GM10248 (cell line): ENCODE data around the gene TICAM2.

Experiments
- CTCF ChIA-PET: fragments of 300-600 bp; sonication (Branson Sonifier 250); formaldehyde crosslinking; extraction: SDS; loops from one replicate; lab custom pipeline; 2021; ENCODE audit warnings: antibody characterized with exemption; lab: Yijun Ruan, JAX
- POLR2A ChIA-PET: fragments of 350-650 bp; sonication (Branson Sonifier 250); formaldehyde crosslinking; extraction: SDS; loops from one replicate; lab custom pipeline; 2020; ENCODE audit warnings: antibody characterized with exemption; lab: Yijun Ruan, JAX
- DNase-seq: peaks from one replicate; pipeline ENCODE4 v3.0.0; 2012; ENCODE audit errors: extremely low spot score
- TF ChIP-seq, protein P1 (sequence below): IDR thresholded peaks from 2 replicates; pipeline ENCODE4 v1.5.1; 2012; ENCODE audit warnings: mild to moderate bottlenecking, low read depth; ENCODE audit errors: extremely low read depth, missing control alignments, control extremely low read depth

The TICAM2 gene

DNA sequence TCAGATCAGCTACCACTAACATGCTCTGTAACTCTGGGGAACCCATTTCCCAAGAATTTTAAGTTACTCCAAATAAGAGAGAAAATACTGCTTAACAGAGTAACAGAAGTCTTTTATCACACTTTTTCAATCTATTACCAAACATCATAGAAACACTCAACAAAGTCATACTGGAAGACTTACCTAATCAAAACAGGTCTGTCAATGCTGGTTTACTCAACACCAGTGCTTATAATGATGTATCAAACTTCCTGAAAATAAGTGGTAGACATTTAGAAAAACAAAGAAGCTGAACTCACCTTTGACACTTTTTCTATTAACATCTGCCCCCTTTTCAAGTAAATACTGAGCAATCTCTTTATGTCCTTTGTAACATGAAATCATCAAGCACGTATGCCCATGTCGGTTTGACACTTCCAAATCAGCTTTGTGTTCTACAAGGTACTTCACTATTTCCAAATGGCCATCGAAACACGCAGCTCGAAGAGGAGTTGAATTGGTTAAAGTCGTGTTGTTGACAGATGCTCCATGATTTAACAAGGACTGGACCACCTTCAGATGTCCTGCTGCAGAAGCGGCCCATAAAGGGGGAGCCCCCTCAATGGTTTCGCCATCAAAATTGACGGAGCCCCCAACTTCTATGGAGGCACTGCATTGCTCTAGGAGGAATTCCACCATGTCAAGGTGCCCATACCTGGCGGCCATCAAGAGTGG is 59.5 kb downstream of the TICAM2 start:
- no peak for DNase-seq
- ChIA-PET POLR2A (interaction anchor here (0.6 to 2.1 kb wide), 4 partner anchors 8 to 61 kb away, joined by 3 to 8 read pairs (median 4); no protein-coding TSS in a partner anchor), CTCF (interaction anchor here (0.7 to 7.8 kb wide), 11 partner anchors 9 to 234 kb away, joined by 3 to 62 read pairs (median 4); no protein-coding TSS in a partner anchor)
- TF ChIP-seq, protein P1, sequence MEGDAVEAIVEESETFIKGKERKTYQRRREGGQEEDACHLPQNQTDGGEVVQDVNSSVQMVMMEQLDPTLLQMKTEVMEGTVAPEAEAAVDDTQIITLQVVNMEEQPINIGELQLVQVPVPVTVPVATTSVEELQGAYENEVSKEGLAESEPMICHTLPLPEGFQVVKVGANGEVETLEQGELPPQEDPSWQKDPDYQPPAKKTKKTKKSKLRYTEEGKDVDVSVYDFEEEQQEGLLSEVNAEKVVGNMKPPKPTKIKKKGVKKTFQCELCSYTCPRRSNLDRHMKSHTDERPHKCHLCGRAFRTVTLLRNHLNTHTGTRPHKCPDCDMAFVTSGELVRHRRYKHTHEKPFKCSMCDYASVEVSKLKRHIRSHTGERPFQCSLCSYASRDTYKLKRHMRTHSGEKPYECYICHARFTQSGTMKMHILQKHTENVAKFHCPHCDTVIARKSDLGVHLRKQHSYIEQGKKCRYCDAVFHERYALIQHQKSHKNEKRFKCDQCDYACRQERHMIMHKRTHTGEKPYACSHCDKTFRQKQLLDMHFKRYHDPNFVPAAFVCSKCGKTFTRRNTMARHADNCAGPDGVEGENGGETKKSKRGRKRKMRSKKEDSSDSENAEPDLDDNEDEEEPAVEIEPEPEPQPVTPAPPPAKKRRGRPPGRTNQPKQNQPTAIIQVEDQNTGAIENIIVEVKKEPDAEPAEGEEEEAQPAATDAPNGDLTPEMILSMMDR, result no peak

DNA sequence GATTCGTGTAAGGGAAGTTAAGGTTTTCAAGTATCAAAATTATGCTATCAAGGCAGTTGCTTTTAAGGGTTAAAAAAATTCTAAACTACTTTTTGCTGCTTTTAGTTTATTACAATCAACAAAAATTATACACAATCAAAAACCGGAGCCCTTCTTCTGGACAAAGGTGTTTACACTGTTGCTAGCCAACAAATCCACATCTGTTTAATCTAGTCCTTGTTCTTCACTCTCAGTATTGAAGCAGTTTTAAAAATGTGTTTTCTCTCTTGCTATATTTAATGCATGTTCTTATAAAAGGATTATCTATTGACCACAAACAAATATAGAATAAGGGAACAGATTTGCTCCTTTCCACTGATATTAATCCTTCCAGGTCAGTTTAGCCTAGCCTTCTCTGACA is 60.2 kb downstream of the TICAM2 start:
- TF ChIP-seq, protein P1, result no peak
- POLR2A ChIA-PET, result interaction anchor here (0.6 kb wide), 1 partner anchor 33 kb away, joined by 3 read pairs; no protein-coding TSS in a partner anchor
- no peak for DNase-seq
- CTCF ChIA-PET, result interaction anchor here (1.0 to 7.8 kb wide), 9 partner anchors 8 to 233 kb away, joined by 3 to 62 read pairs (median 4); no protein-coding TSS in a partner anchor

DNA sequence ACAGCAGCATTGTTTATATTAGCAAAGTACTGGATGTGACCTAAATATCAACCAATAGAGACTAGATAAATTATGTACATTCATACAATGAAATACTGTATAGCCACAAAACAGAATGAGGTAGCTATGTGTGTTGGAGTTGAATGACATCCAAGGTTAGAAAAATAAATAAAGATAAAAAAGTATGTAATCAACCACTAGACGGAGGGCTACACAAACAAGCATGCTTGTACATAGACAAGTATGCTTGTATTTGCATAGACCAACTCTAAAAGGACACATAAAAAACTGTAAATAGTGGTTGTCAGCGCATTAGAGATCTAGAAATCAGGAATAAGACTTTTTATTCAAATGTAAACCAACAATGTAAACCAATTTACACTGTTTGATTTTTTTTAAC is 60.7 kb downstream of the TICAM2 start:
- no peak for DNase-seq
- ChIA-PET CTCF (interaction anchor here (1.3 to 7.8 kb wide), 4 partner anchors 16 to 32 kb away, joined by 3 to 62 read pairs (median 4); no protein-coding TSS in a partner anchor), POLR2A (interaction anchor here (1.0 kb wide), 1 partner anchor 83 kb away, joined by 3 read pairs; no protein-coding TSS in a partner anchor)
- TF ChIP-seq, protein P1, result no peak

DNA sequence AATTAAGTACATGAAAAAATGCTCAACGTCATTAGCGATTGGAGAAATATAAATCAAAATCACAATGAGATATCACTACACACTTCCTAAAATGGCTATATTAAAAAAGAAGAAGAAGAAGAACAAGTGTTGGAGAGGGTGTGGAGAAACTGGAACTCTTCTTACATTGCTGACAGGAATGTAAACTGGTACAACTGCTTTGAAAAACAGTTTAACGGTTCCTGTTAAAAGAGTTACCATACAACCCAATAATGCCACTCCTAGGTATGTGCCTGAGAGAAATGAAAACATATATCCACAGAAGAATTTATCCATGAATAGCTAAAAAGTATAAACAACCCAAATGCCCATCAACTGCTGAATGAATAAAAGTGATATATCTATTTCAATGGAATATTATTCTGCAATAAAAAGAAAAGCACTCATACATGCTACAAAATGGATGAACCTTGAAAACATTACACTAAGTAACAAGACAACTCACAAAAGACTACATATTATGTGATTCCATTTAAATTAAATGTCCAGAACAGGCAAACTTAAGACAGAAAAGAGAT is 66.7 kb downstream of the TICAM2 start:
- POLR2A ChIA-PET, result no interaction called here
- DNase-seq, result no peak
- CTCF ChIA-PET, result interaction anchor here (1.2 to 1.8 kb wide), 2 partner anchors 9 to 41 kb away, joined by 3 to 5 read pairs; no protein-coding TSS in a partner anchor
- TF ChIP-seq, protein P1, result no peak

DNA sequence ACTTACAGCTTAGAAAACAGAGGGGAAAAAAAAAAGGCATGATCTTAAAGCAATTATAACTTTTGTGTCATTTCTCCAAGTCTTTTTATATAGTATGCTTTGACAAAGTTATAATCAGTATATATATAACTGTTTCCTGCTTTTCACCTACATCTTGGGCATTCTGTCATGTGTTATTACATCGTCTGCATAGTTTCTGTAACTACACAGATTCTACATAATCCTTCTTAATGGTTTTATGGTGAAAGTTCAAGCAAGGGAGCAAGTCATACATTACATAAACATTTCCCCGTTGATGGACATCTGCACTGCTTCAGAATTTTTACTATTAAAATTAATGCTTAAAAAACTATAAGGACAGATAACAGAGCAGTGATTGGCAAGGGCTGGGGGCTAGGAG is 69.8 kb downstream of the TICAM2 start:
- CTCF ChIA-PET, result no interaction called here
- TF ChIP-seq, protein P1, result no peak
- POLR2A ChIA-PET, result interaction anchor here (1.0 kb wide), 1 partner anchor 42 kb away, joined by 3 read pairs; no protein-coding TSS in a partner anchor

DNA sequence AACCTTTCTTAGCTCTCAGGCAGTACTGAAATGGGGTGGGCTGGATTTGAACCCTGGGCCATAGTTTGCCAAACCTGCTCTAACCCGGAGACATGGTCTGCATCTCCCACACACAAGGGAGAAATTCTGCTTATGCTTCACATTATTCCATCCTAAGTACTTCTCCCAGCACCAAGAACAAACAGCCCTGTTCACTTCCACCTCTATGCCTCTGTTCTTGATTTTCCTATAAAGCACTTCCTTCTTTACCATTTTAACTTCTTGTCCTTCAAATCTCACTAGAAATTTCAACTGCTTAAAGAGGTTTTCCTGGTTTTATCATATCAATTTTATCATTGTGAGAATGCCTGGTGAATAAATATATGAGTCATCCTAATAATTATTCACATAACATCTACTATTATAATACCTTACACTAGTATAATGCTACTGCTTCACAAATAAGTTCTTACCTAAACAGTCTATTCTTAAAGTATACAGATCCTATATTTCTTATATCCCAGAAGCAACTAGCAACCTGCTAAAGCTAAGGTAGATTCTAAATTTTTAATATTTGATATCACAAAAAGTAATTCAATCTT is 70.4 kb downstream of the TICAM2 start:
- ChIA-PET POLR2A (interaction anchor here (1.0 kb wide), 1 partner anchor 43 kb away, joined by 3 read pairs; no protein-coding TSS in a partner anchor), CTCF (no interaction called here)
- TF ChIP-seq, protein P1, result no peak
- no peak for DNase-seq

More for the DNA sequence above, 69.8 kb downstream of the TICAM2 start:
- no peak for DNase-seq
